Fibroblast of lung (primary cell): ENCODE results near the gene POLR2C. TPM values are rescaled to one million over a fixed set of nuclear protein-coding genes. Genes with fewer than 3 reads are reported as not detected.

Source experiments
- DNase-seq, 2 donors: peaks; one replicate each; pipeline versions ENCODE4 v3.0.0 to v3.0.0-alpha.2; 2010; ENCODE audit warnings: low read depth in 2 of 2
- H2AFZ ChIP-seq: 2 replicates; pipeline ENCODE4 v1.5.1; 2012; ENCODE audit warnings: low read length, control low read depth, inconsistent platforms
- H3K27ac ChIP-seq: 2 replicates; pipeline ENCODE4 v1.5.1; 2011; ENCODE audit warnings: low read length, control low read depth; ENCODE audit not compliant: insufficient read depth
- H3K27me3 ChIP-seq: 2 replicates; pipeline ENCODE4 v1.5.1; 2011; ENCODE audit warnings: mild to moderate bottlenecking, low read length; ENCODE audit not compliant: control insufficient read depth, insufficient read depth
- H3K36me3 ChIP-seq: 2 replicates; pipeline ENCODE4 v1.5.1; 2011; ENCODE audit warnings: low read length; ENCODE audit not compliant: control insufficient read depth, insufficient read depth
- H3K4me1 ChIP-seq: 2 replicates; pipeline ENCODE4 v1.5.1; 2011; ENCODE audit warnings: low read length; ENCODE audit not compliant: control insufficient read depth, insufficient read depth; ENCODE audit errors: extremely low read depth
- H3K4me2 ChIP-seq: 2 replicates; pipeline ENCODE4 v1.5.1; 2011; ENCODE audit warnings: low read length, control low read depth; ENCODE audit not compliant: insufficient read depth; ENCODE audit errors: extremely low read depth
- H3K4me3 ChIP-seq, 4 experiments: fragments of 200-600 bp in 1 of 4; sonication (generic) in 1 of 4; replicated peaks in 1 of 4; 2 replicates each; pipeline ENCODE4 v1.5.1; 2011 to 2016; ENCODE audit warnings: low read length in 4 of 4, low read depth in 3 of 4, mild to moderate bottlenecking in 3 of 4, control low read depth in 2 of 4, inconsistent platforms in 1 of 4, mixed read lengths in 1 of 4; ENCODE audit not compliant: insufficient read depth in 1 of 4; ENCODE audit errors: control extremely low read depth in 1 of 4
- H3K79me2 ChIP-seq: 2 replicates; pipeline ENCODE4 v1.5.1; 2012; ENCODE audit warnings: mild to moderate bottlenecking, low read length, inconsistent platforms; ENCODE audit not compliant: control insufficient read depth, insufficient read depth
- H3K9ac ChIP-seq: 2 replicates; pipeline ENCODE4 v1.5.1; 2011; ENCODE audit warnings: mild to moderate bottlenecking, low read length, control low read depth; ENCODE audit not compliant: insufficient read depth
- H3K9me3 ChIP-seq: 2 replicates; pipeline ENCODE4 v1.5.1; 2012; ENCODE audit warnings: low read depth, low read length; ENCODE audit not compliant: control insufficient read depth, insufficient read depth
- H4K20me1 ChIP-seq: 2 replicates; pipeline ENCODE4 v1.5.1; 2011; ENCODE audit warnings: low read length; ENCODE audit not compliant: control insufficient read depth, insufficient read depth; ENCODE audit errors: extremely low read depth
- CTCF ChIP-seq, 2 donors: IDR thresholded peaks in 1 of 2; conservative IDR thresholded peaks in 1 of 2; 1 replicate in 1 of 2; 2 replicates in 1 of 2; pipeline ENCODE4 v1.5.1; 2011 to 2012; ENCODE audit warnings: low read length in 2 of 2, control low read depth in 1 of 2, inconsistent platforms in 1 of 2, low read depth in 1 of 2, mild to moderate bottlenecking in 1 of 2
- EZH2 ChIP-seq: IDR thresholded peaks from 2 replicates; pipeline ENCODE4 v1.5.1; 2012; ENCODE audit warnings: low read length, control low read depth, mild to moderate bottlenecking; ENCODE audit errors: missing control alignments
- polyA plus RNA-seq, 2 donors: library from polyadenylated mRNA; depleted of rRNA in 1 of 2; stranded (reverse) in 1 of 2; unstranded in 1 of 2; fragments of >200 nt; gene quantifications; 2 replicates each; pipeline ENCODE4 v1.2.1, GENCODE V29; 2011 to 2012; ENCODE audit warnings: missing spikeins in 1 of 2
- total RNA-seq: library from RNA; depleted of rRNA; stranded (reverse); fragments of >200 nt; gene quantifications from 2 replicates; pipeline ENCODE4 v1.2.1, GENCODE V29; 2014

POLR2C gene
- total and polyA plus RNA-seq, 2 donors (not counting 1 experiment from before 2014, with no cell fraction given) = 84.0 to 106 TPM

DNA sequence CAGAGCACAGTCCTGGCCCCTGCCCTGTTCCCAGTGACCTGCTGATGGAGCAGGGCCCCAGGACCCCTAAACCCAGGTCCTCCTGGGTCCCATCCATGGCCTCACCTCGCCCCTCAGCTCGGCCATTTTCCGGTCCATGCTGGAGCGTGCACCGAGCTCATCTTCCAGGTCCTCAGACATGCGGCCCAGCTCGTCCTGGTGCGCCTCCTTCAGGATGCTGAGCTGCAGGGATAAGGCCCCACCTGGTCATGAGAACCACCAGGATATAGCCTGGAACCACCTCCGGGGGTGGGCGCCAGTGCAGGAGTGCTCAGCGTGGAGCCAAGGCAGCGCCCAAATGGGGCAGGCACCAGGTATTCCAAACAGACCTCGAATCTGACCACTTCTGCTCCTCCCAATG lies 56.0 kb downstream of the POLR2C start:
- no peaks in the 10 kb centered on the region for H3K4me1 ChIP-seq
- H3K27me3 ChIP-seq = no peaks in the 10 kb centered on the region
- H4K20me1 ChIP-seq = no peaks in the 10 kb centered on the region
- no peaks in the 10 kb centered on the region for H3K9me3 ChIP-seq
- no peak overlapping the region for H3K9ac ChIP-seq
- H3K79me2 ChIP-seq = no peaks in the 10 kb centered on the region
- no peak overlapping the region for H3K27ac ChIP-seq
- no peak overlapping the region for H3K4me2 ChIP-seq
- H3K36me3 ChIP-seq = no peaks in the 10 kb centered on the region
- TF ChIP-seq CTCF (conservative IDR thresholded peaks at IDR 0.05 in 1 of 2, IDR thresholded peaks at IDR 0.05 in 1 of 2; ENCODE audit: low read depth in 1 of 2, low read length in 2 of 2) (no peak), EZH2 (no peak)
- H3K4me3 ChIP-seq = no peak overlapping the region
- H2AFZ ChIP-seq = no peak overlapping the region
- no peak for DNase-seq

- no peak for DNase-seq
- Histone ChIP-seq H3K9ac (no peak overlapping the region), H3K79me2 (no peaks in the 10 kb centered on the region), H3K4me3 (no peak overlapping the region), H3K4me2 (no peak overlapping the region), H3K9me3 (no peaks in the 10 kb centered on the region), H3K27me3 (no peaks in the 10 kb centered on the region), H4K20me1 (no peaks in the 10 kb centered on the region), H3K27ac (no peak overlapping the region), H2AFZ (no peak overlapping the region), H3K4me1 (no peaks in the 10 kb centered on the region), H3K36me3 (no peaks in the 10 kb centered on the region)
- no peak for TF ChIP-seq CTCF (conservative IDR thresholded peaks at IDR 0.05 in 1 of 2, IDR thresholded peaks at IDR 0.05 in 1 of 2; ENCODE audit: low read depth in 1 of 2, low read length in 2 of 2)
- TF ChIP-seq EZH2 = no peak
Measured at GRCh38 chr16:57518922-57519321, 56.4 kb downstream of the POLR2C start.

DNA sequence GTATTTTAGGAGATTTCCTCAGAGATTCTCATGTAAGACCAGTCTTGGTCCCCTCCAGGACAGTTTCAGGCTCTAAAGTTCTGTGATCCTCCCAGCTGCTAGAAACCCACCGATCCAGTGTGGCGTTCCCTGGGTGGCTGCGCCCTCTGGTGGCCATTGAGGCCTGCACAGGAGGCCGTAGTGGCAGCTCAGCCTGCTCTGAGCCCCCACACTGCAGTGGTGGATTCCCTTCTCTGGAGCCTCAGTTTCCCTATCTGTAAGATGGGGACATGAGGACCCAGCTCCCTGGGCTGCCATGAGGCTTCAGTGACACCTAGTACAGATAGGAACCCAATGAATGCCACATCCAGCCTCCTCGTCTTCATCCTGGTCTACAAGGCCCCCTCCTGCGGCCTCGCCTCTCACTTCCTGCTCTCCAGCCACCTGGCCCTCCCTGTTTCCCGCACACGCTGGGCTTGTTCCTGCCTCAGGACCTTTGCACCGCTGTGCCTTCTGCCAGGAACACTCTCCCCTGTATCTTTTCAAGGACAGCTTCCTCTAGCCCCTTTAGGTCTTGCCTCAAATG lies 57.4 kb downstream of the POLR2C start:
- no peak overlapping the region for H3K4me3 ChIP-seq
- H4K20me1 ChIP-seq = no peaks in the 10 kb centered on the region
- no peak overlapping the region for H2AFZ ChIP-seq
- H3K4me1 ChIP-seq = no peaks in the 10 kb centered on the region
- no peak overlapping the region for H3K9ac ChIP-seq
- no peak overlapping the region for H3K27ac ChIP-seq
- H3K27me3 ChIP-seq = no peaks in the 10 kb centered on the region
- no peaks in the 10 kb centered on the region for H3K79me2 ChIP-seq
- H3K4me2 ChIP-seq = no peak overlapping the region
- no peaks in the 10 kb centered on the region for H3K36me3 ChIP-seq
- peak; percentile 36 to 64 for DNase-seq
- TF ChIP-seq CTCF (conservative IDR thresholded peaks at IDR 0.05 in 1 of 2, IDR thresholded peaks at IDR 0.05 in 1 of 2; ENCODE audit: low read depth in 1 of 2, low read length in 2 of 2) (peak; percentile 94 to 98), EZH2 (no peak)
- no peaks in the 10 kb centered on the region for H3K9me3 ChIP-seq

Other genes starting within 250 kb of the POLR2C start
- gene ARL2BP, start 217.4 kb upstream of the POLR2C start, total RNA-seq = 53.2 and 65.7 TPM in 2 replicates
- gene ARL2BP, start 217.4 kb upstream of the POLR2C start, polyA plus RNA-seq = 149 and 173 TPM in 2 replicates
- gene PLLP, start 178.0 kb upstream of the POLR2C start, total RNA-seq = not detected in 2 replicates
- 0.02 and 0.05 TPM in 2 replicates for gene PLLP, start 178.0 kb upstream of the POLR2C start, polyA plus RNA-seq
- not detected in 2 replicates for gene CCL22, start 103.9 kb upstream of the POLR2C start, total RNA-seq
- not detected in 2 replicates for gene CCL22, start 103.9 kb upstream of the POLR2C start, polyA plus RNA-seq
- gene CX3CL1, start 90.2 kb upstream of the POLR2C start, total RNA-seq = under 0.01 TPM in 1 of 2 replicates, not detected in the other
- gene CX3CL1, start 90.2 kb upstream of the POLR2C start, polyA plus RNA-seq = 0.46 TPM in 1 of 2 replicates, not detected in the other
- gene CCL17, start 57.9 kb upstream of the POLR2C start, total RNA-seq = not detected in 2 replicates
- not detected in 2 replicates for gene CCL17, start 57.9 kb upstream of the POLR2C start, polyA plus RNA-seq
- 38.3 and 39.5 TPM in 2 replicates for gene CIAPIN1, start 15.3 kb upstream of the POLR2C start, total RNA-seq
- 40.2 and 47.0 TPM in 2 replicates for gene CIAPIN1, start 15.3 kb upstream of the POLR2C start, polyA plus RNA-seq
- 36.2 and 51.2 TPM in 2 replicates for gene COQ9, start 15.2 kb upstream of the POLR2C start, total RNA-seq
- gene COQ9, start 15.2 kb upstream of the POLR2C start, polyA plus RNA-seq = 44.4 and 62.2 TPM in 2 replicates
- gene DOK4, start 23.8 kb downstream of the POLR2C start, total RNA-seq = 12.3 and 12.6 TPM in 2 replicates
- gene DOK4, start 23.8 kb downstream of the POLR2C start, polyA plus RNA-seq = 11.6 and 15.0 TPM in 2 replicates
- 13.6 and 16.7 TPM in 2 replicates for gene CCDC102A, start 73.9 kb downstream of the POLR2C start, total RNA-seq
- gene CCDC102A, start 73.9 kb downstream of the POLR2C start, polyA plus RNA-seq = 4.4 and 7.1 TPM in 2 replicates
- not detected in 2 replicates for gene ADGRG5, start 80.0 kb downstream of the POLR2C start, total RNA-seq
- gene ADGRG5, start 80.0 kb downstream of the POLR2C start, polyA plus RNA-seq = not detected in 2 replicates
- 0.51 and 1.8 TPM in 2 replicates for gene ADGRG1, start 166.0 kb downstream of the POLR2C start, total RNA-seq
- gene ADGRG1, start 166.0 kb downstream of the POLR2C start, polyA plus RNA-seq = 1.6 and 7.2 TPM in 2 replicates
- gene ADGRG3, start 205.6 kb downstream of the POLR2C start, total RNA-seq = not detected in 2 replicates
- gene ADGRG3, start 205.6 kb downstream of the POLR2C start, polyA plus RNA-seq = not detected in 2 replicates
- gene DRC7, start 232.1 kb downstream of the POLR2C start, total RNA-seq = under 0.01 TPM in 1 of 2 replicates, not detected in the other
- not detected in 2 replicates for gene DRC7, start 232.1 kb downstream of the POLR2C start, polyA plus RNA-seq